ENCODE data around the gene SLF2.

The SLF2 gene

DNA sequence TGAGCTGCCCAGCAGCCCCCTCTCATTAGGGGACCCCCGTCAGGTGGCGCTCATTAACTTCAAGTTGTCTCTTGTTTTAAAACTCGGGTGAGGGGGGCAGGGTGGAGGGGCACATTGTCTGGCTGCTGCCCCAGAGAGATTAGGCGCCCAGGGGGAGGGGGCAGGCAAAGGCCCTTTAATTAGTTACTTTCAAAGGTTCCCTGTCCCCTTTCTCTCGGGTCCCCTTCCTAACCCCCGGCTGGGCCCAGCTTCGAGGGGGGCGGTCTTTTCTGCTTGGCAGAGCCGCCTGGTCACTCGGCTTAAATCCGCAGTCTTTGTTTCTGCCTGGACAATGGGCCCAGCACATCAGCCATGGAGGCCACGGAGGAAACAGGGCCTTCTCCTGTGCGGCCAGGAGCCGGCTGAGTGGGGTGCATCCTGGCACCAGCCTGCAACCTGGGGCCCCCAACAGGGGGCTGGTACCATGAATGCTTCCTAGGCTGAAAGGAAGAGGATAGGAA, 38.9 kb upstream of the SLF2 start:
- TF ChIP-seq, protein P1, sequence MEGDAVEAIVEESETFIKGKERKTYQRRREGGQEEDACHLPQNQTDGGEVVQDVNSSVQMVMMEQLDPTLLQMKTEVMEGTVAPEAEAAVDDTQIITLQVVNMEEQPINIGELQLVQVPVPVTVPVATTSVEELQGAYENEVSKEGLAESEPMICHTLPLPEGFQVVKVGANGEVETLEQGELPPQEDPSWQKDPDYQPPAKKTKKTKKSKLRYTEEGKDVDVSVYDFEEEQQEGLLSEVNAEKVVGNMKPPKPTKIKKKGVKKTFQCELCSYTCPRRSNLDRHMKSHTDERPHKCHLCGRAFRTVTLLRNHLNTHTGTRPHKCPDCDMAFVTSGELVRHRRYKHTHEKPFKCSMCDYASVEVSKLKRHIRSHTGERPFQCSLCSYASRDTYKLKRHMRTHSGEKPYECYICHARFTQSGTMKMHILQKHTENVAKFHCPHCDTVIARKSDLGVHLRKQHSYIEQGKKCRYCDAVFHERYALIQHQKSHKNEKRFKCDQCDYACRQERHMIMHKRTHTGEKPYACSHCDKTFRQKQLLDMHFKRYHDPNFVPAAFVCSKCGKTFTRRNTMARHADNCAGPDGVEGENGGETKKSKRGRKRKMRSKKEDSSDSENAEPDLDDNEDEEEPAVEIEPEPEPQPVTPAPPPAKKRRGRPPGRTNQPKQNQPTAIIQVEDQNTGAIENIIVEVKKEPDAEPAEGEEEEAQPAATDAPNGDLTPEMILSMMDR (IDR thresholded peaks at IDR 0.05; ENCODE audit: low read depth, low read length), result no peak
- DNase-seq (ENCODE audit: low read depth in 2 of 2), result no peak
- H3K4me3 ChIP-seq (replicated peaks in 1 of 2; ENCODE audit: low read depth in 2 of 2, low read length in 2 of 2), result no peak overlapping the region

DNA sequence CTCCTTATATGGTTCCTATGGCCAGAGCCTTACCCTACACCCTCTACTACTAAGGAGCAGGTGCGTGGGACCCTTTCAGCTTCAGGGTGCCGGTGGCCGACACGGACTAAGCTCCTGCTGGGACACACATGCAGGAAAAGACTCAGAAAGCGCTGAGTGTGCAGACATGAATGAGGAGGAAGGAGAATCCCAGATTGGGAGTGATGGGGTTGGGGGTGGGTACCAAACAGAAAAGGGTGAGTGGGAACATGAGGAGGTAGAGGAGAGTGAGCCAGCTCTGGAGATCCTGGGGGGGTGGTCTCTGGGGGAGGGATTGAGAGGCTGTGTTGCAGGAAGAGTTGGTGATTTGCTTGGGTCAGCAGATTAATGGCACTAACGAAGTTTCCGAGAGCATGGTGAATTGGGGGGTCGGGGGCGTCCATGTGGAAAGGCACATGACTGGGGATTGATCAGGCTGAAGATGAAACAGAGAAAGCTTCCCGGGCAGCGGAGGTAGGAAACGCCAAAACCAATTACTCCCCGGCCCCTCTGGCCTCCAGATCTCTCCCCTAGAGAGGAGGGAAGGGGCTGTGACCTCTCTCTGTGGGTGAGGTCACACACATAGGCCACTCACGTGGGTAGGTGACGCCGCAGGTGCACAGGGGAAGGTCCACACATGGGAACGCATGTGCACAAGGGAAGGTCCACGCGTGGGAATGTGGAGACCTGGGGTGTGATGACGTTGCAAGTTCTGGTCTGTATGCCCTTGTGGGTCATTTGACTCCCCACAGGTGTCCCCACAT, 37.9 kb upstream of the SLF2 start:
- DNase-seq (ENCODE audit: low read depth in 2 of 2), result no peak
- TF ChIP-seq, protein P1 (IDR thresholded peaks at IDR 0.05; ENCODE audit: low read depth, low read length), result no peak
- H3K4me3 ChIP-seq (replicated peaks in 1 of 2; ENCODE audit: low read depth in 2 of 2, low read length in 2 of 2), result no peak overlapping the region

DNA sequence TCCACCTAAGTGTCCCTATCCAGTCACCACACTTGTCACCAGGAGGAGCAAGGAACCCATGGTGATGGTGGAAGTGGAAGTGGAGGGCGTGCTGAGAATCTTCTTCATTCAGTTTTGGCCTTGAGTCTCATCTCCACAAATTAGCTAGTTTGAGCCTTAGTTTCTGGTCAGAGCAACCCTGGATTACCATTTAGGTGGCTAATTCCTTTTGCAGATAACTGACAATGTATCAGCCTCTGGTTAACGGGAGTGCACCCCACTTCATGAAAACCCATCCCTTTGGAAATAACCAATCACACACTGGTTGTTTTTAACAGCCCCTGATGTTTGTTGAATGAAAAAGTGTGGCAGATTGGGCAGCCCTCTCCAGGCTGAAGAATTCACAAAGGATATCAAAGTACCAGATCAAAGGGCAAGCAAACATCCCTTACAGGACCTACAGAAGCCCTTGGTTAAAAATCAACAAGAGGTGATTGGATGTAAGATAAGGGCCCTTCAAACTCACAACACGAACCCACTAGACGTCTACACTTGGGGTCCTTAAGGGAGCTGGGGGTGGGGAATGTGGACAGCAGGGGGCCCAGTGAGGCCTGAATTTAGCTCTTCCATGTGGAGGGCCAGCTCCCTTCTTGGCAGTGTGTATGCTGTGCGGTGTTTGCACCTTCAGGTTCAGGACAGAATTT, 37.1 kb upstream of the SLF2 start:
- H3K4me3 ChIP-seq (replicated peaks in 1 of 2; ENCODE audit: low read depth in 2 of 2, low read length in 2 of 2), result no peak overlapping the region

DNA sequence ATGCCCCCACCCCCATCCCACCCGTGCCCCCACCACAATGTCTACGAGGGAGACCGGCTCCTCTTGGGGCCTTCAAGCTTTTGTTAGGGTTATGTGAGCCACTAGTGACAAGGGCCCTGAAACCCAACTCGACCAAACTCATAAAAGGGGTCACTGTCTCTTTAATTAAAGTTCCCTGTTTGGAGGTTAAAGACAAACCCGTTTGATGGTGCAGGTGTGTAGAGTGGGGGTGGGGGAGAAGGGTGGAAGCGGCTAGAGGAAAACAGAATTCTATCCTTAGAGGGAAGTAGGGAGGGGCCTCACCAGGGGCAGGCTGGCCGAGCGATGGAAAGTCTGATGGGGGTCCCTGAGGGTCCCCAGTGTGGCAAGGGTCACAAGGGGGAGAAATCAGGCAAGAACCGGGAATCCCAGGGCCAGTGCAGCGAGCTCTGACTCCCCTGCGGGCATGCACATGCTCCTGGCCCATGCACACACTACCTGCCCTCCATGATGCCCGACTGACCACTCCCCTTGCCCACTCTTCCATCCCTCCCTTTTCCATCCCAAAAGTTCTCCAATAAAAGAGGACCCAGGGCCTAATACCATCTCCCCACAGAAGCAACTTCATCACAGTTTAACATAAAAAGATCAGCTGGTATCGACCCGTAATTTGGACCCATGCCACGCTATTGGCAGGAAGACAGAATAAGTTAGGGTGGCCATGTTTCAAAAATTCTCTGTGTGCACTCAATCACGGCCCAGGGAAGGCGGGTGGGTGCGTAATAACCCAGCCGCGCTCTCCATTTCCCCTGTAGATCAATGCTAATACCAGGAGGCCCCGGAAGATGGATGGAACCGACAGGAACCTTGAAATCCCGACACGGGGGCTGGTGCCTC, 35.9 kb upstream of the SLF2 start:
- TF ChIP-seq, protein P1 (IDR thresholded peaks at IDR 0.05; ENCODE audit: low read depth, low read length), result no peak
- no peak overlapping the region for H3K4me3 ChIP-seq (replicated peaks in 1 of 2; ENCODE audit: low read depth in 2 of 2, low read length in 2 of 2)

More for the DNA sequence above, 37.1 kb upstream of the SLF2 start:
- TF ChIP-seq, protein P1 (IDR thresholded peaks at IDR 0.05; ENCODE audit: low read depth, low read length), result no peak
- DNase-seq (ENCODE audit: low read depth in 2 of 2), result no peak

DNA sequence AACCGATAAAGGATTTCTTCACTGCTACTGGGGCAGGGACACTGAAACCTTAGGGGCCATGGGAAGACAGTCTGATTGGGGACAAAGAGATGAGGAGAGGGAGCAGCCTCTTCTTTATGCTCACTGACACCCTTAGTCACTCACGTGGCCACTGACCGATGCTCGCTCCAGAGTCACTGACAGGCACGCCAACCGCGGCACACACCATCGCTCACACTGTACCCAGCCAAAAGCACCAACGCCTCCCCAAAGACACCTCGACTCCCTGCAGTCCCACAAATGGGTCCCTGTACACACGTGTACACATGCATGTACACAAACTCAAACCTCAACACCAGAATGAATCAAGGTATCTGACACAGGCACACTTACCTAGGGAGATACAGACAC, 35.3 kb upstream of the SLF2 start:
- DNase-seq (ENCODE audit: low read depth in 2 of 2), result no peak
- H3K4me3 ChIP-seq (replicated peaks in 1 of 2; ENCODE audit: low read depth in 2 of 2, low read length in 2 of 2), result no peak overlapping the region
- TF ChIP-seq, protein P1 (IDR thresholded peaks at IDR 0.05; ENCODE audit: low read depth, low read length), result no peak

More for the DNA sequence above, 35.9 kb upstream of the SLF2 start:
- DNase-seq (ENCODE audit: low read depth in 2 of 2), result no peak

DNA sequence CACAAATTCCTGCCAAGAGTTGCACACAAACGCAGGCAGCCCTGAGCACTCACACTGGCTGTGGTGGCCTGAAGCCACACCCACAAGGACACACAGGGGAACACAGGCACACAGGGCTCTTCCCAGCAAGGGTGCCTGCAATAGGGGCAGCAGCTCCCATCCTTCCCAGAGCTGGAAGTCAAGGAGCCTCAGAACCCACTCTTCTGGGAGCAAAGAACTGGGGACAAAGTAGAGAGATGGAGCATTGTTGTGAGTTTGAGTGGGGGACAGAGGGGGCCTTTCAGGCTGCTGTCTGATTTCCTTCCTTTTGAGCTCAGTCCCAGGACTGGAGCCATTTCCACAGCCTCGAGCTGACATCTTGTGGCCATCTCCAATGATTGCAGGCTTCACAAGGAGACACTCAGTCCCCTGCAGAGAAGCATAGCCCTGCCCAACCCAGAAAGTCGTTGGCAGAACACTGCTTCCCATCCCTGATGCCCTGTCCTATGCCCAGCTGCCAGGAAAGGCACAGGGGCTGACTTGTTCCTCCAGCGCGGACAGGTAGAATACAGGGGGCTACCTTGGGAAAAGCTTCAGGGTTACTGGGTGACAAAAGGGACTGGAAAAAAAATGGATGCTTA, 34.4 kb upstream of the SLF2 start:
- TF ChIP-seq, protein P1 (IDR thresholded peaks at IDR 0.05; ENCODE audit: low read depth, low read length), result peak; percentile 81
- H3K4me3 ChIP-seq (replicated peaks in 1 of 2; ENCODE audit: low read depth in 2 of 2, low read length in 2 of 2), result no peak overlapping the region
- peak; percentile 82 to 83 for DNase-seq (ENCODE audit: low read depth in 2 of 2)

Measured in cardiac fibroblast (primary cell).